Measurements from ENCODE around the gene SLC16A9.
"Not testable (repeated sequence)": the region's sequence is repeated elsewhere in the genome, so short reads cannot be mapped to it uniquely, and the experiment has no call there.

The SLC16A9 gene

GRCh38 chr10:59709395-59710125 is at the start of gene SLC16A9:
TSS of gene SLC16A9 (minus strand) at chr10:59709850. CDS start at chr10:59684291, 25,559 bp downstream.
- in situ Hi-C loops (cut with MboI; ENCODE audit: low sequenced_read_pairs): no loop called here

GRCh38 chr10:59757966-59758365 is 48.3 kb upstream of the SLC16A9 start:
- in situ Hi-C loops (cut with MboI; ENCODE audit: low sequenced_read_pairs): no loop called here

DNA sequence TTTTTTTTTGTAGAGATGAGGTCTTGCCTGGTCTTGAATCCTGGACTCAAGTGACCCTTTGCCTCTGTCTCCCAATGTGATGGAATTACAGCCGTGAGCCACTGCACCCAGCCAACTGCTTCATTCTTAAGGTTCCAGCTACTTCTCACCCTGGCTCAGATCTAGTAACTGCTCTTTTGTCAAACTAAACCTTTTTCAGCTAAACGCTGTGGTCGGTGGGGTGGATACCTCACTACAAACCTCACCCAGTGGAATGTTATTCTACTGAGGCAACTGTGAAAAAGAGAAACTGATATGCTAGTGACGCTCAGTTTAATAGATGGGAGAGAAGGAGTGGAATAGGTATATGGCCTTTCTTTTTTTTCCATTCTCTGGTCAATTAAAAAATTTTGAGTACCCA is 45.3 kb upstream of the SLC16A9 start:
- in situ Hi-C loops (cut with MboI; ENCODE audit: low sequenced_read_pairs): no loop called here

- in situ Hi-C loops (cut with MboI; ENCODE audit: low sequenced_read_pairs): no loop called here
Measured at GRCh38 chr10:59753267-59753666, 43.6 kb upstream of the SLC16A9 start, which contains the start of gene MRLN. TSS of gene MRLN (minus strand) at chr10:59753455.

DNA sequence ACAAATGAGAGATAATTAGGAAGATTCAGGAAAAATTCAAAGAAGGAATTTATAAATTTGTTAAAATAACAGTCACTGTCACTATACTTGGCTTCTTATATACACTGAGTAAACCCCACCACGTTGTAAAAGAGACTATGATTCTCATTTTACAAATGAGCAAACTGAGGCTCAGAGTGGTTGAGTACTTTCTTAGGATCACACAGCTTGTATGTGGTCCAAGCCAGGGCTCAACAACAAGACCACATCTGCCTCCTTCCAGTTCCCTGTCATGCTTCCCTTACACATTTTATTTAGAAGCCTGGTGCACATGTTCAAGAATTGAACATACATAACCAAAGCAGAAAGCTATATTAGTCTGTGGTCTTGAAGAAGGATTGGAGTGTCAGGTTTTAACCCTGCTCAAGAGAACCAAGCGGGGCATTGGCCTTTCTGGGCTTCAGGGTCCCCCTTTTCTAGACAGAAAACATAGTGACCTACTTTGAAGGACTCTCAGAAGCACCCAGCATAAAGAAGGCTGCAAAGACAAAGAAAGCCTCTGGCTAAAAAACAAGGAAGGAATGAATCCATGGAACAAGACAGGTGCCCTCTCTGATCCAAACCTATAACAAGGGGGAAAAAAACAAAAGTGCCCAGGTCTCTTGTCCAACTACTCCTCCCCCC is 42.8 kb upstream of the SLC16A9 start:
- in situ Hi-C loops (cut with MboI; ENCODE audit: low sequenced_read_pairs): no loop called here

- in situ Hi-C loops (cut with MboI; ENCODE audit: low sequenced_read_pairs): no loop called here
Measured at GRCh38 chr10:59750155-59750945, 40.7 kb upstream of the SLC16A9 start.

DNA sequence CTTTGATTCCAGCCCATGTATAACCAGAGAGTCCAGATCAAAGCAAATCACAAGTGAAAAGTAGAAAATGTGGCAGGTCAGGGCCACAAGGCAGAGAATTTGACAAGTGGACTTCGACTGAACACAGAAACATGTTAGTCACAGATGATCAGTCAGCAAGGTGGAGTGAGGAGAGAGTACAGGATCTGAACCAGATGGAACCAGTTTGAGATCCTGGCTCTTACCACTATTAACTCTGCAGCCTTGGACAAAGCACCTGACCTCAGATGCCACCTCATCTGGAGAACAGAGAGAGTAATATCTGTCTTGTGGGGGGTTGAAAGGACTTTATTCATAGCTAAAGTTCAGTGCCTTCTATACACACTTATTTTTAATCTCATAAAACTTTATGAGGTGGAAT is 39.2 kb upstream of the SLC16A9 start:
- in situ Hi-C loops (cut with MboI; ENCODE audit: low sequenced_read_pairs): no loop called here

GRCh38 chr10:59745163-59745650 is 35.6 kb upstream of the SLC16A9 start:
- in situ Hi-C loops (cut with MboI; ENCODE audit: low sequenced_read_pairs): no loop called here

- in situ Hi-C loops (cut with MboI; ENCODE audit: low sequenced_read_pairs): not testable (repeated sequence)
Measured at GRCh38 chr10:59744762-59745161, 35.1 kb upstream of the SLC16A9 start.

- in situ Hi-C loops (cut with MboI; ENCODE audit: low sequenced_read_pairs): not testable (repeated sequence)
Measured at GRCh38 chr10:59744156-59744555, 34.5 kb upstream of the SLC16A9 start.

DNA sequence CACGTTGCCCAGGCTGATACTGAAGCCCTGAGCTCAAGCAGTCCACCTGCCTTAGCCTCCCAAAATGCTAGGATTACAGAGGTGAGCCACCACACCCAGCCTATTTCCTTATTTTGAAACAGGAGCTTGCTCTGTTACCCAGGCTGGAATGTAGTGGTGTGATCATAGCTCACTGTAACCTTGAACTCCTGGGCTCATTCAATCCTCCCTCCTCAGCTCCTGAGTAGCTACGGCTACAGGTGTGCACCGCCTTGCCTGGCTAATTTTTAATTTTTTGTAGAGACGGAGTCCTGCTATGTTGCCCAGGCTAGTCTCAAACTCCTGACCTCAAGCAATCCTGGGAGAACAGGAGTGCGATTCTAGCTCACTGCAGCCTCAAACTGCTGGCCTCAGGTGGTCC is 31.9 kb upstream of the SLC16A9 start:
- in situ Hi-C loops (cut with MboI; ENCODE audit: low sequenced_read_pairs): no loop called here

- in situ Hi-C loops (cut with MboI; ENCODE audit: low sequenced_read_pairs): no loop called here
Measured at GRCh38 chr10:59741048-59741447, 31.4 kb upstream of the SLC16A9 start.

GRCh38 chr10:59736749-59737148 is 27.1 kb upstream of the SLC16A9 start:
- in situ Hi-C loops (cut with MboI; ENCODE audit: low sequenced_read_pairs): no loop called here

DNA sequence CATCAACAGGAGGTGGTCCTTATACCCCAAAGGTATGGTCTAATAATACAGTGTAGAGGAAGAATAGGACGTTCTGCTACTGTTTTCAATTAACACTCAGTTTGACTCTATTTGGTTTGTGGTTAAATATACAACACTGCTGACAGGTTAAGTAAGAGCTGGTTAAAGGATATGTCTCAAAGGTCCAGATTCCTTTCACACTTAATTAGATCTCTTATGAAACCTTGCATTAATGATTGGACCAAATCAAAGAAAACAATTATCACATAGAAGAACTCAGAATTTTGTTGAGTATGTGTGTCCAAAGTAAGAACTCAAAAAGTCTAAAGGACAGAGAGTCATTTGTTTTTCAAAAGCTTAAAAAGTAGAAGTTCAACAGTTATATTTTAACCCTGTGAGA is 25.6 kb upstream of the SLC16A9 start:
- in situ Hi-C loops (cut with MboI; ENCODE audit: low sequenced_read_pairs): no loop called here

GRCh38 chr10:59734014-59734462 is 24.4 kb upstream of the SLC16A9 start:
- in situ Hi-C loops (cut with MboI; ENCODE audit: low sequenced_read_pairs): no loop called here

GRCh38 chr10:59733321-59734013 is 23.8 kb upstream of the SLC16A9 start:
- in situ Hi-C loops (cut with MboI; ENCODE audit: low sequenced_read_pairs): not testable (repeated sequence)

GRCh38 chr10:59732849-59733248 is 23.2 kb upstream of the SLC16A9 start:
- in situ Hi-C loops (cut with MboI; ENCODE audit: low sequenced_read_pairs): not testable (repeated sequence)

DNA sequence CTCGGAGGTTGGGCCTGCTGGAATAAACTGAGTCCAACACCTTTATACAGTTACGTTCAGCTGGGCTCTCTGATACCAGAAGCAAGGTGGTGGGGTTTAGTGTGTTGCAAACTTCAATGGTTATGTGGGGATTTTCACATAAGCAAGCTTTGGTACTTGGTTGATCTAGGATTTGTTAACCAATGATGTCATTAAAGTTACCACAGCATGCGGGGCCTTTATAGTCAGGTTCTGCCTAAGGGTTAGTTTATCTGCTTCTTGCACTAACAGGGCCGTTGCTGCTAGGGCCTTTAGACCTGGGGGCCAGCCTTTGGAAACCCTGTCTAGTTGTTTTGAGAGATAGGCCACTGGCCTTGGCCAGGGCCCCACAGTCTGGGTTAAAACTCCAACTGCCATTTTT is 19.5 kb upstream of the SLC16A9 start:
- in situ Hi-C loops (cut with MboI; ENCODE audit: low sequenced_read_pairs): not testable (repeated sequence)

DNA sequence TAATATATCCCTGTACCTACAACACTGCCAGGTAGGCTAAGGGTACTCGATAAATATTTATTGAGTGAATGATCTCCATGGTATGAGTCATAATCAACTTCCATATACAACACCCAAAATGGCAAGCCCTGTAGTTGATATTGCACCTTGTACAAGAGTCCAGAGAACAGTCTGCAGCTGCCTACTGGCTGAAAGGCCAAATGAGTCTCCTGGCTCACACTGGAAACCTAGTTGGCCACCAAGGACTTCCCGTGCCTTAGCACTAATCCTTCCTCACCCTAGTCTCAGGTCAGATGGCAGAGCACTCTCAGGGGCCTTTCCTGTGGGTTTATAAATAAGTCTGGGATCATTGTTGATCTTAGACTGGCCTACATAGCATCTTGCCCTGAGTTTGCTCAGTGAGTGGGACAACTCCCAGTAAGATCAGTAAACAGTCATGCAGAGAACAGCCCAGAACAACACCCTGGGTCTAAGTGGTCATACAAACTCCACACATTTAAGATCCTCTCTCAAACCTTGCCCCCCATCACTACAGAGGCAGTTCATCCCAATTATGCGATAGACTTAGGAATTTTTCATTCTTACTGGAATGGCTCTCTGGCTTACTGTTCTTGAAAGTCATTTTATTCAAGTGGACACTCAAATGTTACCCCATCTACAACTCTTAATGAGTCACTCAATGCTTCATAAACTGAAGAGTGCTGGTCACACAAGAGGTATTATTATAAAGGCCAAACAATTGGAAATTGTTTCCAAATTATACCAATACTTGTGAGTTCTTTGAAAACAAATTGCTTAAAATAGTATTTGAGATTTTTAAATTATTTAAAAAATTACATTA is 14.7 kb upstream of the SLC16A9 start:
- in situ Hi-C loops (cut with MboI; ENCODE audit: low sequenced_read_pairs): no loop called here

GRCh38 chr10:59720377-59720776 is 10.7 kb upstream of the SLC16A9 start:
- in situ Hi-C loops (cut with MboI; ENCODE audit: low sequenced_read_pairs): no loop called here
